ENCODE data around the gene OPA3. TPM values are rescaled to one million over a fixed set of nuclear protein-coding genes. Genes with fewer than 3 reads are reported as not detected.

The OPA3 gene
- total and polyA plus RNA-seq, 10 of the 15 experiments (the other 5 are each of a cell fraction or from before 2014, with no cell fraction given): 2.2 to 24.3 (median 13.3) TPM

DNA sequence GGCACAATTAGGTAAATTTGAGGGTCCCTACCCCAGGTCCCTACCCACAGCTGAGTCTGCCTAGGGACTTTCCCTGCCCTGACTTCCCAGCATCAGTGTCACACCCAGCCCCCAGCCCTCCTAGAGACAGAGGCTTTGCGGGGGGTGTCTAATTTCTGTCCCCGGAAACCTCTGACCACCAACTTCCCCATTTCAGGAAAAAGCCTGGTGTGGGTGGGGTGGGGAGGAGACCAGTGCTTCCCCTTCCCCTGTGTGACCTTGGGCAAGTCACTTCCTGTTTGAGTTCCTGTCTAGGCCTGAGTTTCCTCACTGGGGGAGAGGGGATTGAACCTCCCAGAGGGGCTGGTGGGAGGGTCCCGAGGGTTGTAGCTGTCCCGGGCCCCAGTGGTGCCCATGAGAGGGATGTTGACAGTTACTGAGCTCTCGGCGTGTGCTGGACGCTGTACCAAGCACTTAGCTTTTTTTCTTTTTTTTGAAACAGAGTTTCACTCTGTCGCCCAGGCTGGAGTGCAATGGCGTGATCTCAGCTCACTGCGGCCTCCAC lies 69.4 kb downstream of the OPA3 start (continued):
- TF ChIP-seq YY1 (IDR thresholded peaks at IDR 0.05; ENCODE audit: low read depth, low read length) (no peak), POLR2AphosphoS5 (IDR thresholded peaks at IDR 0.05; ENCODE audit: low read length) (peak; percentile 30; the same call in 1 of the 2 replicates), SUZ12 (IDR thresholded peaks at IDR 0.05; ENCODE audit: unreplicated experiment) (no peak), NFYB (IDR thresholded peaks at IDR 0.05; ENCODE audit: insufficient read depth, low read depth, low read length) (no peak), CBX5 (IDR thresholded peaks at IDR 0.05; ENCODE audit: low read depth) (peak; percentile 70; the same call in 1 of the 2 replicates), NR2C2 (IDR thresholded peaks at IDR 0.05; ENCODE audit: borderline replicate concordance, control insufficient read depth, insufficient read length, low read depth) (no peak), ZNF217 (IDR thresholded peaks at IDR 0.05) (no peak)

DNA sequence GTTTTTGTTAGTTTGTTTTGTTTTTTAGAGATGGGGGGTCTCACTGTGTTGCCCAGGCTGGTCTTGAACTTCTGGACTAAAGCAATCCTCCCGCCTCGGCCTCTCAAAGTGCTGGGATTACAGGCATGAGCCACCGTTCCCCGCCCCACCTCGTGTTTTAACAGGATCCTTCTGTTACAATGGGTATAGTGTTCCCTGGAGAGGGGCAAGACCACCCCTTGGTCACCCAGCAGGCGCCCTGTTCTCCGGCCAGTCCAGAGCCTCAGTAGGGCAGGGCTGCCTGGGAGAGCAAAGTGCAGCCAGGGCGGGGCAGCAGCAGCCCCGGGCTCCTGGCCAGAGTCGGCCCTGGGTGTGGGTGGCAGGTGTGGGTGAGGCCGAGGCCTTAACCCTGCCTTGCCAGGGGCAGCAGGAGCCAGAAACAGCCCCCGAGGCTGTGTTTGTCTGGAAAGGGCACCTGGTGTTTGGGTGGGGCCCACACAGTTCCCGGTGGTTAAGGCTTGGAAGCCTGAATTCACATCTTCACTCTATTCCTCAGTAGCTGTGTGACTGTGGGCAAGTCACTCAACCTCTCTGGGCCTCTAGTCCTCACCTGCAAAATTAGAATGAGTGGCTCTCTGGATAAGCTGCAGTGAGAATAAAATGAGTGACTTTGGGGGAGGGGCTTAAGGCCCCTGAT lies 70.1 kb downstream of the OPA3 start:
- H3K4me1 ChIP-seq (ENCODE audit: control insufficient read depth, insufficient read depth, low read length): peaks cover 41% of the 10 kb centered on the region
- no peaks in the 10 kb centered on the region for H3K9me3 ChIP-seq (replicated peaks; ENCODE audit: control insufficient read depth, insufficient read depth, low read length)
- peaks cover 5 to 19% of the 10 kb centered on the region in 2 experiments for H3K36me3 ChIP-seq (ENCODE audit: control insufficient read depth in 2 of 2, insufficient read depth in 2 of 2, low read length in 1 of 2)
- WGBS (ENCODE audit: insufficient coverage, insufficient replicate concordance, low lambda C conversion rate, missing lambda C conversion rate): 5% methylated on average over 13 of the region's 13 CpGs
- no peak overlapping the region for H2AFZ ChIP-seq (ENCODE audit: control insufficient read depth, low read depth, low read length)
- no peak for DNase-seq (ENCODE audit: low read depth, low spot score)
- ChIA-PET POLR2A (interaction anchor here (0.5 to 2.0 kb wide), 4 partner anchors 9 to 366 kb away, joined by 3 to 7 read pairs (median 4); partner anchors contain the start of genes DMWD, PPM1N and RTN2), RAD21 (ENCODE audit: unreplicated experiment) (interaction anchor here (1.0 to 2.5 kb wide), 5 partner anchors 9 to 178 kb away, joined by 3 to 16 read pairs (median 7); partner anchors contain the start of genes EML2, QPCTL and SNRPD2), SMC1A (ENCODE audit: uncharacterized antibody, unreplicated experiment) (interaction anchor here (0.9 to 2.9 kb wide), 3 partner anchors 11 to 127 kb away, joined by 3 to 8 read pairs (median 4); no protein-coding TSS in a partner anchor), CTCF (interaction anchor here (1.1 to 2.6 kb wide), 8 partner anchors 20 to 127 kb away, joined by 3 to 18 read pairs (median 4); no protein-coding TSS in a partner anchor)
- TF ChIP-seq ZZZ3 (IDR thresholded peaks at IDR 0.05; ENCODE audit: control insufficient read depth, insufficient read length, low read depth) (no peak), POLR2AphosphoS5 (IDR thresholded peaks at IDR 0.05; ENCODE audit: low read length) (no peak), MEF2A (IDR thresholded peaks at IDR 0.05; ENCODE audit: insufficient read depth, low read depth, low read length) (no peak), NFXL1 (IDR thresholded peaks at IDR 0.05; ENCODE audit: borderline replicate concordance) (peak; percentile 91; the same call in 1 of the 2 replicates), MTA2 (IDR thresholded peaks at IDR 0.05; ENCODE audit: low read depth) (no peak), SMARCA5 (IDR thresholded peaks at IDR 0.05) (peak; percentile 97), TCF7 (IDR thresholded peaks at IDR 0.05; ENCODE audit: borderline replicate concordance) (no peak), POU2F2 (IDR thresholded peaks at IDR 0.05; ENCODE audit: borderline replicate concordance, low read depth, low read length) (0 out of 3 replicates have a peak, but pooled peaks have one; percentile 6), MTA3 (IDR thresholded peaks at IDR 0.05; ENCODE audit: borderline replicate concordance, low read length) (no peak), ZNF207 (IDR thresholded peaks at IDR 0.05; ENCODE audit: borderline replicate concordance) (no peak), SRF (IDR thresholded peaks at IDR 0.05; ENCODE audit: low read depth in 2 of 2, low read length in 2 of 2) (no peak)
- FAIRE-seq: no peak
- no TSS peak for BruUV-seq (replicated peaks)
- no peaks in the 10 kb centered on the region for H4K20me1 ChIP-seq (ENCODE audit: control insufficient read depth, insufficient read depth)
- peak overlapping the region; percentile 60 for H3K9ac ChIP-seq (ENCODE audit: control insufficient read depth, insufficient read depth, low read length)
- H3K27ac ChIP-seq (ENCODE audit: control insufficient read depth, insufficient read depth): peak overlapping the region; percentile 75
- peak overlapping the region; percentile 85 for H3K4me2 ChIP-seq (ENCODE audit: control insufficient read depth, insufficient read depth)
- H3K27me3 ChIP-seq (replicated peaks in 1 of 2; ENCODE audit: control insufficient read depth in 2 of 2, insufficient read depth in 2 of 2, low read length in 1 of 2): no peaks in the 10 kb centered on the region
- in situ Hi-C loops (cut with MboI) (no loop called here), intact Hi-C loops (cut with micrococcal nuclease; ENCODE audit: unreplicated experiment) (no loop called here)
- peaks cover 71% of the 10 kb centered on the region for H3K79me2 ChIP-seq (ENCODE audit: control insufficient read depth, insufficient read depth, low read length)
- peak overlapping the region; percentile 32 for H3K4me3 ChIP-seq
- ATAC-seq: peak; percentile 52

All from GM12878 (cell line).